ENCODE data around the gene CKS2.

- TF ChIP-seq POLR2A (IDR thresholded peaks at IDR 0.05) (no peak), CTCF (IDR thresholded peaks at IDR 0.05) (no peak)
Observed at GRCh38 chr9:89323390-89323789, 12.4 kb downstream of the CKS2 start.

Measured in lower leg skin (tissue), 3 donors.